Retinal pigment epithelial cell (primary cell): ENCODE data around the gene MED13.
"Not testable (repeated sequence)": the region's sequence is repeated elsewhere in the genome, so short reads cannot be mapped to it uniquely, and the experiment has no call there.

Experiments
- DNase-seq: peaks from one replicate; pipeline ENCODE4 v3.0.0-alpha.2; 2010; ENCODE audit warnings: low read depth
- H3K4me3 ChIP-seq: 2 replicates; pipeline ENCODE4 v1.5.1; 2011; ENCODE audit warnings: mild to moderate bottlenecking, low read length, control low read depth, moderate library complexity
- CTCF ChIP-seq: conservative IDR thresholded peaks from 2 replicates; pipeline ENCODE4 v1.5.1; 2011; ENCODE audit warnings: low read depth, low read length, control low read depth, inconsistent platforms

The MED13 gene

GRCh38 chr17:62017912-62018311, 47.2 kb downstream of the MED13 start:
- H3K4me3 ChIP-seq = no peak overlapping the region
- no peak for TF ChIP-seq CTCF
- no peak for DNase-seq

GRCh38 chr17:62017496-62017895, 47.6 kb downstream of the MED13 start:
- no peak for DNase-seq
- TF ChIP-seq CTCF = no peak
- H3K4me3 ChIP-seq = no peak overlapping the region

GRCh38 chr17:62014526-62014925, 50.6 kb downstream of the MED13 start:
- DNase-seq = no peak
- no peak overlapping the region for H3K4me3 ChIP-seq
- no peak for TF ChIP-seq CTCF

- no peak overlapping the region for H3K4me3 ChIP-seq
- DNase-seq = no peak
- TF ChIP-seq CTCF = no peak
Measured at GRCh38 chr17:62009220-62009619, 55.9 kb downstream of the MED13 start.

- DNase-seq = no peak
- no peak overlapping the region for H3K4me3 ChIP-seq
- TF ChIP-seq CTCF = no peak
Measured at GRCh38 chr17:62008294-62008693, 56.8 kb downstream of the MED13 start.

GRCh38 chr17:62004388-62004787, 60.7 kb downstream of the MED13 start:
- TF ChIP-seq CTCF = no peak
- H3K4me3 ChIP-seq = no peak overlapping the region
- DNase-seq = no peak

- not testable (repeated sequence) for H3K4me3 ChIP-seq, DNase-seq
Measured at GRCh38 chr17:62003141-62003540, 61.9 kb downstream of the MED13 start.

- no peak for TF ChIP-seq CTCF
- H3K4me3 ChIP-seq = no peak overlapping the region
- no peak for DNase-seq
Measured at GRCh38 chr17:62001105-62001504, 64.0 kb downstream of the MED13 start.
